Measurements from ENCODE around the gene KCNQ2. TPM values are rescaled to one million over a fixed set of nuclear protein-coding genes. Genes with fewer than 3 reads are reported as not detected.

The KCNQ2 gene
- total RNA-seq, 2 donors from 2014 or later, result 1.8 to 3.0 TPM

- Histone ChIP-seq H3K27me3 (peaks cover 0 to 24% of the 10 kb centered on the region in 2 donors), H3K4me3 (no peak overlapping the region), H3K27ac (no peak overlapping the region), H3K4me1 (peaks cover 7% of the 10 kb centered on the region), H3K36me3 (replicated peaks in 1 of 2; ENCODE audit: insufficient read depth in 1 of 2, low read depth in 2 of 2) (no peaks in the 10 kb centered on the region), H3K9me3 (no peaks in the 10 kb centered on the region)
- ATAC-seq (no peak), DNase-seq (no peak)
- TF ChIP-seq POLR2A (IDR thresholded peaks at IDR 0.05) (no peak), CTCF (IDR thresholded peaks at IDR 0.05) (no peak)
- 10% methylated on average over 2 of the region's 27 CpGs; no CpG with 5 or more reads in 1 of the 2 donors for WGBS, 2 donors
- intact Hi-C loops (cut with DNase I), result no loop called here
Observed at GRCh38 chr20:63471717-63471980, 806 bp downstream of the KCNQ2 start.

GRCh38 chr20:63471002-63471716 lies 1.3 kb downstream of the KCNQ2 start:
- DNase-seq (no peak), ATAC-seq (no peak)
- TF ChIP-seq POLR2A (IDR thresholded peaks at IDR 0.05), result no peak
- no peak for TF ChIP-seq CTCF (IDR thresholded peaks at IDR 0.05)
- Histone ChIP-seq H3K36me3 (replicated peaks in 1 of 2; ENCODE audit: insufficient read depth in 1 of 2, low read depth in 2 of 2) (no peaks in the 10 kb centered on the region), H3K4me1 (peaks cover 7% of the 10 kb centered on the region), H3K27ac (no peak overlapping the region), H3K9me3 (no peaks in the 10 kb centered on the region), H3K27me3 (peaks cover 0 to 24% of the 10 kb centered on the region in 2 donors), H3K4me3 (no peak overlapping the region)
- intact Hi-C loops (cut with DNase I), result no loop called here
- WGBS, 2 donors, result 12% methylated on average over 42 of the region's 46 CpGs; no CpG with 5 or more reads in 1 of the 2 donors

GRCh38 chr20:63470410-63470809 lies 2.0 kb downstream of the KCNQ2 start:
- ATAC-seq (no peak), DNase-seq (no peak)
- intact Hi-C loops (cut with DNase I), result no loop called here
- Histone ChIP-seq H3K27me3 (peaks cover 0 to 24% of the 10 kb centered on the region in 2 donors), H3K27ac (no peak overlapping the region), H3K36me3 (replicated peaks in 1 of 2; ENCODE audit: insufficient read depth in 1 of 2, low read depth in 2 of 2) (no peaks in the 10 kb centered on the region), H3K9me3 (no peaks in the 10 kb centered on the region), H3K4me3 (no peak overlapping the region), H3K4me1 (peaks cover 7% of the 10 kb centered on the region)
- TF ChIP-seq POLR2A (IDR thresholded peaks at IDR 0.05) (no peak), CTCF (IDR thresholded peaks at IDR 0.05) (no peak)
- 40 to 65% methylated on average over 1 to 10 of the region's 10 CpGs for WGBS, 2 donors

- ATAC-seq, result no peak
- Histone ChIP-seq H3K4me1 (peaks cover 7% of the 10 kb centered on the region), H3K36me3 (replicated peaks in 1 of 2; ENCODE audit: insufficient read depth in 1 of 2, low read depth in 2 of 2) (no peaks in the 10 kb centered on the region), H3K27ac (no peak overlapping the region), H3K9me3 (no peaks in the 10 kb centered on the region), H3K27me3 (peaks cover 0 to 24% of the 10 kb centered on the region in 2 donors), H3K4me3 (no peak overlapping the region)
- intact Hi-C loops (cut with DNase I), result no loop called here
- TF ChIP-seq POLR2A (IDR thresholded peaks at IDR 0.05) (no peak), CTCF (IDR thresholded peaks at IDR 0.05) (no peak)
- DNase-seq, result no peak
- 55% methylated on average over 13 of the region's 13 CpGs; no CpG with 5 or more reads in 1 of the 2 donors for WGBS, 2 donors
Observed at GRCh38 chr20:63469713-63470101, 2.7 kb downstream of the KCNQ2 start.
